HFFc6 (cell line): ENCODE measurements around the gene MVK. TPM values are rescaled to one million over a fixed set of nuclear protein-coding genes. Genes with fewer than 3 reads are reported as not detected.

Experiments
- DNase-seq: peaks from one replicate; pipeline ENCODE4 v3.0.0-alpha.2; 2018
- H3K27ac Mint-ChIP-seq: 2 replicates; pipeline ENCODE4 v1.8.0; 2020; ENCODE audit warnings: mild to moderate bottlenecking, mixed read lengths
- H3K27me3 Mint-ChIP-seq: 2 replicates; pipeline ENCODE4 v1.8.0; 2021; ENCODE audit warnings: mild to moderate bottlenecking, moderate library complexity, mixed read lengths; ENCODE audit not compliant: insufficient read depth
- H3K36me3 Mint-ChIP-seq: 2 replicates; pipeline ENCODE4 v1.8.0; 2021; ENCODE audit warnings: low read depth, mixed read lengths
- H3K4me1 Mint-ChIP-seq: 2 replicates; pipeline ENCODE4 v1.8.0; 2020; ENCODE audit warnings: low read depth, mixed read lengths
- H3K4me3 Mint-ChIP-seq: 2 replicates; pipeline ENCODE4 v1.8.0; 2020; ENCODE audit warnings: mild to moderate bottlenecking, moderate library complexity, mixed read lengths
- H3K9me3 Mint-ChIP-seq: 2 replicates; pipeline ENCODE4 v1.8.0; 2020; ENCODE audit warnings: mild to moderate bottlenecking, mixed read lengths
- total RNA-seq, 6 experiments: library from RNA; stranded (reverse); fragmentation: NEBNext Ultra II Directional; extraction: Animal tissue kit (Norgen Biotek cat#: 25700); gene quantifications; 2 replicates in 1 of 6; 3 replicates in 5 of 6; pipeline ENCODE4 v1.2.3, GENCODE V29; 2021
- TF ChIP-seq, protein P1 (sequence below): fragments of 200-600 bp; sonication (generic); IDR thresholded peaks from 2 replicates; pipeline ENCODE4 v1.5.0; 2021; ENCODE audit warnings: antibody characterized with exemption, mild to moderate bottlenecking

The MVK gene
- total RNA-seq, 6 experiments from 2014 or later: 7.1 to 10.4 (median 7.9) TPM

DNA sequence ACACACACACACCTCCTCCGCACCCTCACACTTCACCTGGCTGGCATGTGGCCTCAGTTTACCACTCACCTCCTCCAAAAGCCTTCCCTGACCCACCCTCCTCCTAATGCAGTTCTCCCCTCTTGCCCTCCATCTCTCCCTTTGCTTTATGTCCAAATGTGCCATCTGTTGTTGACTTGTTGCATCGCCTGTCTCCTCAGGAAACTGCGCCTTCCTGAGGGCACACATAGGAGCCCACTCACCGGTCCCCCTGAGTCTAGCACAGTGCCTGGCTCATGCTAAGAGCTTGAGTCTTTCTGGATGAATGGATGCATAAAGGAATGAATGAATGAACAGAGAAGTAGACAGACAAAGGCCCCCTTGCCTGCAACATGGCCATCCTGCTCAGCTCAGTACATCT, 34.0 kb downstream of the MVK start:
- no peak overlapping the region for H3K27ac Mint-ChIP-seq

DNA sequence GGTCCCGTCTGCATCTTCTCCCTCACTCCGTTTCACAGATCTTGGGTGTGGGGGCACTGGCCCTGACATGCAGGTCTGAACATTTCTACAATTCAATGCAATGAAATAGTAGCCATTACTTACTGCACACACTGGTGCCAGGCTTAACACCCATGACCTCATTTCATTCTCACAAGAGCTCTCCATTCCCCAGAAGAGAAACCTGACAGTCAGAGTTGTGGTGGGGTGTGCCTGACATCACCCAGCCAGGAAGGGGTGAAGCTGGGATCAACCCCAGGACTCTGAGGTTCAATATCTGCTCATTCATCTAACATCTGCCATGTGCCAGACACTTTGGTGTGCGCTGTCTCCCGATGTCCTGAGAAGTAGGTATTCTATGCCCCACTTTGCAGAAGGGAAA, 34.7 kb downstream of the MVK start:
- no peak for DNase-seq
- no peaks in the 10 kb centered on the region for H3K36me3 Mint-ChIP-seq
- H3K27me3 Mint-ChIP-seq: peaks cover 31% of the 10 kb centered on the region
- H3K27ac Mint-ChIP-seq: no peak overlapping the region
- TF ChIP-seq, protein P1, sequence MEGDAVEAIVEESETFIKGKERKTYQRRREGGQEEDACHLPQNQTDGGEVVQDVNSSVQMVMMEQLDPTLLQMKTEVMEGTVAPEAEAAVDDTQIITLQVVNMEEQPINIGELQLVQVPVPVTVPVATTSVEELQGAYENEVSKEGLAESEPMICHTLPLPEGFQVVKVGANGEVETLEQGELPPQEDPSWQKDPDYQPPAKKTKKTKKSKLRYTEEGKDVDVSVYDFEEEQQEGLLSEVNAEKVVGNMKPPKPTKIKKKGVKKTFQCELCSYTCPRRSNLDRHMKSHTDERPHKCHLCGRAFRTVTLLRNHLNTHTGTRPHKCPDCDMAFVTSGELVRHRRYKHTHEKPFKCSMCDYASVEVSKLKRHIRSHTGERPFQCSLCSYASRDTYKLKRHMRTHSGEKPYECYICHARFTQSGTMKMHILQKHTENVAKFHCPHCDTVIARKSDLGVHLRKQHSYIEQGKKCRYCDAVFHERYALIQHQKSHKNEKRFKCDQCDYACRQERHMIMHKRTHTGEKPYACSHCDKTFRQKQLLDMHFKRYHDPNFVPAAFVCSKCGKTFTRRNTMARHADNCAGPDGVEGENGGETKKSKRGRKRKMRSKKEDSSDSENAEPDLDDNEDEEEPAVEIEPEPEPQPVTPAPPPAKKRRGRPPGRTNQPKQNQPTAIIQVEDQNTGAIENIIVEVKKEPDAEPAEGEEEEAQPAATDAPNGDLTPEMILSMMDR: no peak
- no peak overlapping the region for H3K4me3 Mint-ChIP-seq
- no peaks in the 10 kb centered on the region for H3K4me1 Mint-ChIP-seq
- no peaks in the 10 kb centered on the region for H3K9me3 Mint-ChIP-seq

More for the DNA sequence above, 34.0 kb downstream of the MVK start:
- H3K4me1 Mint-ChIP-seq: no peaks in the 10 kb centered on the region
- TF ChIP-seq, protein P1: no peak
- no peaks in the 10 kb centered on the region for H3K36me3 Mint-ChIP-seq
- H3K27me3 Mint-ChIP-seq: peaks cover 31% of the 10 kb centered on the region
- no peaks in the 10 kb centered on the region for H3K9me3 Mint-ChIP-seq
- no peak for DNase-seq
- H3K4me3 Mint-ChIP-seq: no peak overlapping the region

DNA sequence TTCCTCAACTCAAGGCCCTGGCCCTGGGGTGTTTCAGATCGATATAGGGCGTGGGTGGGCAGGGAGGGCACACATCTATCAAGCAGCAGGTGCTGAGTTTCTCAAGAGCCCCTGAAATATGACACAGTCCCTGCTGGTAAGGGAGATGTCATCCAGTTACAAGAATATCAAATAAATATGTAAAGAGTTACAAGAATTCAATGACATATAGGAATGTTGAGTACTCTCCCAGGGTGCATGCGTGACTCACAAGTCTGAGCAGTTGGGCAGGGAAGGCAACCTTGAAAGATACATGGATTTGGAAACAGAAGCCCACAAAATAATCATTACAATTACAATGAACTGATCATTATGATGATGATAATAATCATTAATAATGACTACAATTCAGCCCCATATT, 35.2 kb downstream of the MVK start:
- Mint-ChIP-seq H3K4me3 (no peak overlapping the region), H3K27ac (no peak overlapping the region), H3K27me3 (peaks cover 31% of the 10 kb centered on the region), H3K4me1 (no peaks in the 10 kb centered on the region), H3K9me3 (no peaks in the 10 kb centered on the region), H3K36me3 (no peaks in the 10 kb centered on the region)
- TF ChIP-seq, protein P1: no peak
- DNase-seq: no peak

DNA sequence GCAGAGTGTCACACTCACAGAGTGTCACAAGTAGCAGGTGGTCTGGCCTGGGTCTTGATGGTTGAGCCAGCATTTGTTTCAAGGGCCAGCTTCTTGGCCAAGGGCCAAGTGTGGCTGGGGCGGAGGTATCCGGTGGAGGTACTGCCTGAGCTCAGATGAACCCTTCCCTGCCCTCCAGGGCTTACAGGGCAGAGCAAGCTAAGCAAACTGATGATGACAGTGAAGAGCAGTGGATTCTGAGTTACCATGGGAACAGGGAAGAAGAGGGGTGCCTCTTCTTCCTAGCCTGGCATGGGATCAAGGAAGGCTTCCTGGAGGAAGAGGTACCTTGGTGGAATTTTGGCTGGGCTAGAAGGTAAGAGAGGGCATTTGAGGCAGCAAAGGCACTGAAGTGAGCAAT, 35.7 kb downstream of the MVK start:
- Mint-ChIP-seq H3K27me3 (peaks cover 31% of the 10 kb centered on the region), H3K36me3 (no peaks in the 10 kb centered on the region), H3K4me3 (no peak overlapping the region), H3K27ac (no peak overlapping the region), H3K9me3 (no peaks in the 10 kb centered on the region), H3K4me1 (no peaks in the 10 kb centered on the region)
- TF ChIP-seq, protein P1: no peak
- DNase-seq: no peak

DNA sequence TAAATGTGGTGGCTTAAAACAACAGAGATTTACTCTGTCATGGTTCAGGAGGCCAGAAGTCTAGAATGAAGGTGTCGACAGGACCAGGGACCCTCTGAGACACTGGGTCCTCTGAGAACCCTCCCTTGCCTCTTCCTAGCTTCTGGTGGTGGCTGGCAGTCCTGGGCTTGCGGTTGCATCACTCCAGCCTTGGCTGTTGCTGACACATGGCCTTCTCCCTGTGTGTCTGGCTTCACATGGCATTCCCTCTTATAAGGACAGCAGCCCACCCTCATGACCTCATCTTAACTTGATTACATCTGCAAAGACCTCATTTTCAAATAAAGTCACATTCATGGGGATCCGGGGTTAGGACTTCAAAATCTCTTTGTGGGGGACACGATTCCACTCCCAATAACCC, 36.9 kb downstream of the MVK start:
- H3K27me3 Mint-ChIP-seq: peaks cover 35% of the 10 kb centered on the region
- no peaks in the 10 kb centered on the region for H3K36me3 Mint-ChIP-seq
- H3K4me1 Mint-ChIP-seq: no peaks in the 10 kb centered on the region
- no peak overlapping the region for H3K4me3 Mint-ChIP-seq
- DNase-seq: no peak
- H3K9me3 Mint-ChIP-seq: no peaks in the 10 kb centered on the region
- TF ChIP-seq, protein P1: no peak
- H3K27ac Mint-ChIP-seq: no peak overlapping the region

DNA sequence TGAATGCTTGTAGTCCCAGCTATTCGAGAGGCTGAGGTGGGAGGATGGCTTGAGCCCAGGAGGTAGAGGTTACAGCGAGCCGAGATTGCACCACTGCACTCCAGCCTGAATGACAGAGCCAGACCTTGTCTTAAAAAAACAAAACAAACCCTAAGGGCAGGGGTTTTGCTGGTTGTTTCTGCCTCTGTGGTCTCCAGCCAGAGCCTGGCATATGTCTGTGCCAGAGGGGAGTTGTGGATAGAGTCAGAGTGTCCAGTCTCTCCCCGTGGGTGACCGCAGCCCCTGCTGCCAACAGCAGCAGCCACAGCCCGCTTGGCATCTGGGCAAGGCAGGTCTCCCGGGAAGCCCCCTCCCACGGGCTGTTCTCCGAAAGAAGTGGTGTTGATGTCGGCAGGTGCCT, 37.6 kb downstream of the MVK start:
- Mint-ChIP-seq H3K36me3 (no peaks in the 10 kb centered on the region), H3K4me3 (no peak overlapping the region), H3K9me3 (no peaks in the 10 kb centered on the region), H3K4me1 (no peaks in the 10 kb centered on the region), H3K27ac (no peak overlapping the region), H3K27me3 (peaks cover 39% of the 10 kb centered on the region)
- TF ChIP-seq, protein P1: no peak
- no peak for DNase-seq
